GM19395 (cell line): ENCODE measurements around the gene RNF150.

Experiments used
- ATAC-seq: cut with Tn5 transposase; IDR thresholded peaks from one replicate; pipeline ENCODE4 v1.9.1; 2021; ENCODE audit warnings: mild to moderate bottlenecking, moderate library complexity; ENCODE audit not compliant: unreplicated experiment

Gene RNF150

GRCh38 chr4:140986045-140986444, 147.2 kb downstream of the RNF150 start:
- ATAC-seq: no peak

GRCh38 chr4:140982613-140983340, 150.5 kb downstream of the RNF150 start:
- no peak for ATAC-seq

- ATAC-seq: no peak
These were observed 152.7 kb downstream of the RNF150 start for GRCh38 chr4:140980426-140981200.

DNA sequence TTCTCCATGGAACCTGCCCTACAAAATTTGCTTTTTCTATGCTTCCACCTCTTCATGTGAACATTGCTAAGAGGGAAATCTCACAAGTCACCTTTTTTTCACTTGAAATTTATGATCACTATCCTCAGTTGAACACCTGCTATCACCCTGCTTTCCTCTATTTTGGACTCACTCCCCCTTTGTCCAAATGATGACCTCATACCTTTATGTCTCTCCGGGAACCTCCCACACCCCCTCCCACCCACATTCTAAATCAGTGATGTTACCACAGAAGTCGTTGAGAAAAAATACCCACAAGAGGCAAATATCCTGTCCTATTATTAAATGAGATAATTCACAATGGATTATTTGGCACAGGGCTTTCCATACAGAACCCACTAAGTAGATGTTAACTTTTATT, 156.5 kb downstream of the RNF150 start:
- no peak for ATAC-seq

DNA sequence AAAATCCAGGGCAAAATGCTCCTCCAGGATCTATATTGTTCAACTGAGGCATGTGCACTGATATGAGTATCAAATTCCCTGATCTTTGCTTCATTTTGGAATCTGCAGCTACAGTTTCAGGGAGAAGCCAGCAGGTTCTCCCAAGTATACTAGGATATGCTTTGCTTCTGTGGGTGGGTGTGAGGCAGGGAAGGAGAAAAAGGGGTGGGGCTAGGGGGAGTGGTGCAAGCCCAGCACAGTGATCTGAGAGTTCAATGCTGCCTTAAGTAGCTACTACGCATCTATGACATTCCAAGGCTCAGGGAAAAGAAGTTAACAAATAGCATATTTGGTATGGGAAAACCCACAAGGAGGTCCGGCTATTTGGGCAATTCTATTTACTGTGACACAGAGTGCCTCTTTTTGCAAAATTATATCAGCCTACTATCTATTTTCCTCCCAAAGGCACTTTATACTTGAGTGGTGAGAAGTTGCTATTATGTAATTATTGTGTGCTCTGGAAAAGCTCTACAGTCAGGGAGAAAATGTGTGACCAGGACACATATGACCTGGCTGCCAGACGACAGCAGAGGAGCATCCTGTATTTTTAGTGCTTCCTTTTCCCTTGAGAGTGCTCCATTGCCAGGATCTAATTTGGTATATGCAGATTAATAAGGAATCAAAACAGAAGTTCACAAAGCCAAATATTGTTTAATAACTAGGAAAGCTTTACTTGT, 162.0 kb downstream of the RNF150 start:
- no peak for ATAC-seq

DNA sequence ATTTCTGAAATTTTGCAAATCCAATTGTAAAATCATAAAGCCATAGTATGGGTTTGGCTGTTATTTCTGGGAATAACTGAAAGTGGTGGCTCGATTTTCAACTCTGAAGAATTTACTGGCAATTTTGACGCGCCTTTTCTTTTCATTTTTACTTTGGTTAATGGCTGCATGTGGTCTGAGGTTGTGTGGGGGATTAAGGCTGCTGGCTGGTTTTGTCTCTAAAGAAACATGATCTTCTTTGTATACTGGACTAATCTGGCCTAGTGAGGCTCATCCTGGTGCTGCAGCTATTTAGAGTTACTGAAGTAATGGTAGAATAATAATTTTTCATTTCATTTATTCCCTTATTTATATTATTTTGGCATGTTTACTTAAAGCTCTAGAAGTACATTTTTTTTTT, 164.0 kb downstream of the RNF150 start:
- no peak for ATAC-seq

- ATAC-seq: no peak
These were observed 164.9 kb downstream of the RNF150 start for GRCh38 chr4:140968371-140968770.

GRCh38 chr4:140963883-140964282, 169.4 kb downstream of the RNF150 start:
- ATAC-seq: no peak

GRCh38 chr4:140955641-140956040, 177.6 kb downstream of the RNF150 start:
- no peak for ATAC-seq

GRCh38 chr4:140952717-140953116, 180.6 kb downstream of the RNF150 start:
- ATAC-seq: no peak

GRCh38 chr4:140947506-140947905, 185.8 kb downstream of the RNF150 start:
- ATAC-seq: no peak

DNA sequence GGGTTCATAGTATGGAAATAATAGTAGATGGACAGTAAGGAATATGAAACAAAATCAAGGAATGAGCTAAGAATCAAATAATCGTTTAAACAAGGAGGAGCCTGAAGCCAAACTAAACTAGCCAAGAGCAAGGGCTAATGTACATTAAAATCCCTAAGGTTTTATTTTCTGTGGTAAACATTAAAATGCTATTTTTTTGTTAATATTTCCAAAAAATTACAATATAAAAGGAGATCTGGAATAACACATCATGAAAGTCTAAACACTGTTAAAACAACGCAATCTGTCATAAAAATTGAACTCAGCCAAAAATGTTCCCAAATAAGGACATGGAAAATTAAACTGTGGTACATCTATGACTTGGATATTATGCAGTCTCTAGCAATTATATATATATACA, 188.2 kb downstream of the RNF150 start:
- ATAC-seq: no peak

- no peak for ATAC-seq
These were observed 188.7 kb downstream of the RNF150 start for GRCh38 chr4:140944572-140944971.

GRCh38 chr4:140944199-140944515, 189.1 kb downstream of the RNF150 start:
- ATAC-seq: no peak

GRCh38 chr4:140943486-140944198, 189.6 kb downstream of the RNF150 start:
- no peak for ATAC-seq

- ATAC-seq: no peak
These were observed 192.7 kb downstream of the RNF150 start for GRCh38 chr4:140940589-140940988.

DNA sequence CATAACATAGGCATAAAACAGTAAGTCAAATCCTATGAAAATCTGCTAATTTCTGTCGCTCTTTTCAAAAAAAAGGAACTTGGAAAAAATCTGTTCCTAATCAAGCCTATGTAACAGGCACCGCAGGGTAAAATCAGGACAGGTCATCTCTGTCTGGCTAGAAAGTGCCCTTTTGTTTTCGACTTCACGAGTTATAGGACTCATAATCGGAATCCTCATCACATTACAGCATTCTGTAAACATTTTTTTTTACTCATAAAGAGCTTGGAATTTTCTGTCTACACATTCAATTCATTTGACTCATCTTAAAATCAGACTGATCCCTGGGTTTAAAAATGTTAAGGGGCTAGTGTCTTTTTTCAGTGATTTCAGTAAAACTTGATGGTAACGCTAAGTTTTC, 195.4 kb downstream of the RNF150 start:
- no peak for ATAC-seq

DNA sequence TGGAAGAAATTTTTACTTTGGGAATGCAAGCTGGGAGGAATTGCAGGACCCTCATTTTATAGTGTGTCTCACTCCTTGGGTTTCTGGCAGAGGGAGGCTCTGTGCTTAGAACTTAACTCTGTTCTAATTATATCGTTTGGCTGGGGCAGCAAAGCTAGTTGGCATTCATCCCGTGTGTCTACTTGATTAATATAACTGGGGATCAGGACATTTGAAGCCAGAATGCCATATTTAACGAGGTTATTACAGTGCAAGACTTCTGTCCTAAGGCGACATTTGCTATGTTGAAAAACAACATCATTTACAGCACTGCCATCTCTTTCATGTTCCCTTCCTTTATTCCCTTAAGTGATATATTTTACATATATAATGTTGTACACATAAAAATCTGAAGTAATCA, 198.0 kb downstream of the RNF150 start:
- ATAC-seq: no peak

GRCh38 chr4:140932501-140933045, 200.7 kb downstream of the RNF150 start:
- no peak for ATAC-seq

DNA sequence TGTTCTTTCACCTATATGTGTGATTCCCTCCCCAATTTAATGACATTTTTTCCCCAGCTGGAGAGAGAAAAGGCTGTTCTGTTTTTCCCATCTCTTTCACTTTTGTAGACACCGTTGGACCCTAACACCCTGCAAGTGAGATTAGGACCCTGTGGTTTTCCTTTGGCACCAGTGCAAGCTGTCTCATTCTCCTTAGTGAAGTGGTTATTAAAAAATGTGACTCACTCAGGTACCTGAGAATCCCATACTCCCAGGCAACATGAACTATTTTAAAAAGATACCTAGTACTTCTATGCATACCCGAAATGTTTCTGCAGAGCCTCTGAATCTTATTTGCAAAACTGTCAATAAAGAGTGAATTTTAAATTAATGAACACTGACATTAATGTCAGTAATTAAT, 201.4 kb downstream of the RNF150 start:
- no peak for ATAC-seq

DNA sequence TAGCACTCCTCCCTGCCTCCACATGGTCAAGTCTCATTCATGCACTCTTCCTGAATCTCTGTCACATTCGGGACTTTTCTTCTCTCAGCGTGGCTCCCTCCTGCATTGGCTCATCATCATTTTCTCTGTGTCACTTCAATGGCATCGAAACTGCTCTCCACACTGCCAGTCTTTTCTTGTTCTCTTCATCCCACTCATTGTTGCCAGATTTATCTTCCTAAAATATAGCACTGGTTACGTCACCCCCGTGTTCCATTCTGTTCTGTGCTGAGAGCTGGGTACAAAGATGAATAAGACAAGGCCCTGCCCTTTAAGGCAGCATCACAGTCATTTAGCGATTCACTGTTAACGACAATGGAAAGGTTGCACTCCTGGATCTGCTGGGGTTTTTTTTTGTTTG, 202.7 kb downstream of the RNF150 start:
- ATAC-seq: no peak
